NCI-H774 (cell line): ENCODE results near the gene APLF.
"Not testable (repeated sequence)": the region's sequence is repeated elsewhere in the genome, so short reads cannot be mapped to it uniquely, and the experiment has no call there.

Experiments
- DNase-seq: peaks from one replicate; lab custom pipeline; 2025; lab: John Stamatoyannopoulos, UW

APLF gene

GRCh38 chr2:68529651-68530050 is 62.3 kb downstream of the APLF start:
- not testable (repeated sequence) for DNase-seq

GRCh38 chr2:68536000-68536399 is 68.6 kb downstream of the APLF start:
- DNase-seq, result no peak

- no peak for DNase-seq
These were observed 69.6 kb downstream of the APLF start for GRCh38 chr2:68537011-68537410.

- no peak for DNase-seq
These were observed 70.4 kb downstream of the APLF start for GRCh38 chr2:68537809-68538208.

GRCh38 chr2:68544811-68545210 is 77.4 kb downstream of the APLF start:
- DNase-seq, result no peak

- no peak for DNase-seq
These were observed 81.0 kb downstream of the APLF start for GRCh38 chr2:68548396-68548795.

GRCh38 chr2:68553098-68553497 is 85.7 kb downstream of the APLF start:
- DNase-seq, result no peak

GRCh38 chr2:68555425-68556206 is 88.2 kb downstream of the APLF start:
- DNase-seq, result not testable (repeated sequence)

GRCh38 chr2:68556381-68556780 is 89.0 kb downstream of the APLF start:
- DNase-seq, result no peak

GRCh38 chr2:68558576-68558975 is 91.2 kb downstream of the APLF start:
- no peak for DNase-seq

- DNase-seq, result no peak
These were observed 92.3 kb downstream of the APLF start for GRCh38 chr2:68559692-68560091.

GRCh38 chr2:68560545-68560944 is 93.2 kb downstream of the APLF start:
- no peak for DNase-seq

GRCh38 chr2:68561372-68561771 is 94.0 kb downstream of the APLF start:
- DNase-seq, result no peak

- no peak for DNase-seq
These were observed 95.5 kb downstream of the APLF start for GRCh38 chr2:68562934-68563333.

- no peak for DNase-seq
These were observed 97.0 kb downstream of the APLF start for GRCh38 chr2:68564426-68564825.

- no peak for DNase-seq
These were observed 97.9 kb downstream of the APLF start for GRCh38 chr2:68565273-68565672.

GRCh38 chr2:68565858-68566257 is 98.5 kb downstream of the APLF start:
- DNase-seq, result no peak

- no peak for DNase-seq
These were observed 99.0 kb downstream of the APLF start for GRCh38 chr2:68566362-68566761.

- DNase-seq, result no peak
These were observed 100.7 kb downstream of the APLF start for GRCh38 chr2:68568116-68568515.

GRCh38 chr2:68569604-68570003 is 102.2 kb downstream of the APLF start:
- no peak for DNase-seq

GRCh38 chr2:68570434-68570833 is 103.0 kb downstream of the APLF start:
- not testable (repeated sequence) for DNase-seq

GRCh38 chr2:68574202-68574791 is 106.9 kb downstream of the APLF start:
- DNase-seq, result no peak

- no peak for DNase-seq
These were observed 109.8 kb downstream of the APLF start for GRCh38 chr2:68577183-68577582.

GRCh38 chr2:68579689-68580088 is 112.3 kb downstream of the APLF start:
- DNase-seq, result no peak
